ENCODE data around the gene SLC38A10.
A peak's percentile ranks its signal among the peaks of the same experiment; 100 is the strongest.
"Not testable (repeated sequence)": the region's sequence is repeated elsewhere in the genome, so short reads cannot be mapped to it uniquely, and the experiment has no call there.

SLC38A10 gene

GRCh38 chr17:81228834-81229665 is 66.1 kb downstream of the SLC38A10 start:
- no peak for DNase-seq (ENCODE audit: low read depth)

DNA sequence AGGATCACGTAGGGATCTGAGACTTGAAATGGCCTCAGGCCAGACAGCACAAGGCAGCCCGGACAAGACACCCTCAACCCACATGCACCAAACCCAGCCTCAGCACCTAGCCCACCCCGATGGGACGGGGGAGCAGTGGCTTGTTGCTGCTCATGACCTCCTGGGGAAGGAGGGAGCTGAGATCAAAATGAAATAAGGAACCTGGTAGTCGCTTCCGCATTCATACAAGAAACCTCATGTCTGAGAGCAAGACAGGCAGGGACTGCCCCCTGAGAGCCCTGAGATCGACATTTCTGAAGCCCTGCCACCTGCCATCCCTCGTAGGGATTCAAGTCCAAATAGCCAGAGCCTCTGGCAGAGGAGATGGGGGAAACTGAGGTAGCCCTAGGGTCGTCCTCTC is 66.7 kb downstream of the SLC38A10 start:
- DNase-seq (ENCODE audit: low read depth): no peak

DNA sequence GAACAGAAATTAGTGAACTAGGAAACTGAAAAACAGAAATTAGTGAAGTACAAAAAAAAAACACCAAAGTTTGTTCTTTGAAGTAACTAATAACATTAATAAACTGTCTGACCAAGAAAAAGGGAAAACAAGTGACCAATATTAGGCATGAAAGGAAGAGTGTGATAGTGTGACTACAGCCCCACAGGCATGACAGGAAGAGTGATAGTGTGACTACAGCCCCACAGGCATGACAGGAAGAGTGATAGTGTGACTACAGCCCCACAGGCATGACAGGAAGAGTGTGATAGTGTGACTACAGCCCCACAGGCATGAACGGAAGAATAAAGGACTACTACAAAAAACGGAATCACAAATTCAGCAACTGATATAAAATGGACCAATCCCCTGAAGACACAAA is 67.5 kb downstream of the SLC38A10 start:
- not testable (repeated sequence) for DNase-seq (ENCODE audit: low read depth)

DNA sequence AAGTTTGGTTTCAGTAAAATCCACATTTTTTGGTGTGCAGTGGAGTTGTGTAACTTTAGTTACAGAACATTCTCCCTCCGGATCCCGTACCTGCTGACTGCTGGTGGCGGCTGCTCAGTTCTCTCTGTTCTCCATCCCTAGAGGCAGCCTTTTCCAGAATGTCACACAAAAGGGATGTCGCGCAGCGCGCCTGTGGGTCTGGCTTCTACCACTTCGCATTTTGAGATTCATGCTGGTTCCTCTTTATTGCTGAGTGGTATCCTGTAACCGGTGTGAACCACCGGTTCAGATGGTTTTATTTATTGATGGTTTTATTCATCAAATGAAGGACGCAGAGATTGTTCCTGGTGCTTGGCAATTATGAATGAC is 71.4 kb downstream of the SLC38A10 start:
- no peak for DNase-seq (ENCODE audit: low read depth)

DNA sequence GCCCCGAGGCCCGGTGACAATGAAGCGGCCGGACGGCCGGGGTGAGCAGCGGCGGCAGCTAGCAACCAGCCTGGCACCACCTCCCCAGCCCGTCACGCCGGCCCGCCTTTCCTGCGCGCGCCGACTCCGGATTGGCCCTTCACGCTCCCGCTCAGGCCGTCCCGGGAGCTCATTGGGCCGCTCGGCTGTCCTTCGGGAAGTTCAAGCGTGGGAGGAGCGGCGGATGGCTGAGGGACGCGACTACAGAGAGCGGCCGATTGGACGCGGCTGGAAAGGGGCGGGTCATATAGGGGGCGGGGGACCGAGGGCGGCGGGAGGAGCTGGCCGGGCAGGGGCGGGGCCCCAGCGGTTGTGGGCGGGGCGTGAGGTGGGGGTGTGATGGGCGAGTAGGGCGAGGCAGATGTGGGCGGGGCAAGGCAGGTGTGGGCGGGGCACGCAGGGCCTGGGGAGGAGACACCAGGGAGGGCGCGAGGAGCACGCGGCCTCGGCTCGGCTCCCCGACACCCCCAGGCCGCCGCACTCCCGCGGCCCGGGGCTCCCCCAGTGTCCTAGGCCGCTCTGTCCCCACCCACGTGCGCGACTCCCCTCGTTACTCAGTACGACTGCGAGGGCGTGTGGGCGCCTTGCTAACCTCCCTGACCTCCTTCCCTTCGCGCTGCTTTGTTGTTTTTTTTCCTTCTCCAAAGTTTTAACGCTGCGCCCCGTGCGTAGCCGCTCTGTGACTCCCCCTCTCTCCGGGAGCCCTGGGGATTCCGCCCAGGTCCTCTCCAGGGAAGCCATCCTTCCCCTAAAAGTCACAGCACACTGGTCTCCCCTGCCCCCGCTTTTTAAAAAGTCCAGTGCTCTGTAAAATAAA is 72.0 kb downstream of the SLC38A10 start, which contains the start of gene CEP131:
Gene CEP131, minus strand, starts transcription at position 60 of the 856 bp plus-strand sequence. CDS start 2,909 bp downstream, outside the sequence.
- DNase-seq (ENCODE audit: low read depth): peak; percentile 99

GRCh38 chr17:81222620-81222905 is 72.5 kb downstream of the SLC38A10 start:
- no peak for DNase-seq (ENCODE audit: low read depth)

GRCh38 chr17:81221842-81222619 is 73.1 kb downstream of the SLC38A10 start:
- no peak for DNase-seq (ENCODE audit: low read depth)

- DNase-seq (ENCODE audit: low read depth): no peak
Measured at GRCh38 chr17:81221371-81221841, 73.7 kb downstream of the SLC38A10 start.

DNA sequence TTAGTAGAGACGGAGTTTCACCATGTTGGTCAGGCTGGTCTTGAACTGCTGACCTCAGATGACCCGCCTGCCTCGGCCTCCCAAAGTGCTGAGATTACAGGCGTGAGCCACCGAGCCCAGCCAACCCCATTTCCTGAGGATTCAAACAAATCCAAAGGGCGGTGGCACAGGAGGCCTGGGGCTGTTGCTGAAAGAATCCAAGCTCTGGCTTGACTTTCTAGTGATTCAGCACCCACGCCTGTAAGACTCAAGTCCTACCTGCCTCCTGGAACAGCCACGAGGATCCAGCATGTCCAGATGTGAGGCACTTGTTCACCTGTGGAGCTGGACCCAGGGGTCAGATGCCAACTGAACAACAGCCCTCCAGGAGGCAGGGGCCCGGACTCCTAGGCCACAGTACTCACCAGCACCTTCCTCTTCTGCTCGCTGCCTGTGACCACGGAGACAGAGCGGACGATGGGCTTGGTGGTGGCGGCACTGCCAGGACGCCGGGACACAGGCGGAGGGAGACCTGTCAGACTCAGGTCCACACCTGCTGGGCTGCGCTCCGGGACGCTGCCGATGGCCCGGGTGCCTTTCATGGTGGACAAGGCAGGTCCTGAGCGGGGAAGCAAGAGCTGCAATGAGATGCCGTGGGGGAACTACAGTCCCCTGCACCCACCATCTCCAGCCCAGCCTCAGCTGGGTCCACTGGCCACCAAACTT is 75.5 kb downstream of the SLC38A10 start:
- DNase-seq (ENCODE audit: low read depth): no peak

- no peak for DNase-seq (ENCODE audit: low read depth)
Measured at GRCh38 chr17:81218991-81219390, 76.1 kb downstream of the SLC38A10 start.

- no peak for DNase-seq (ENCODE audit: low read depth)
Measured at GRCh38 chr17:81218459-81218858, 76.6 kb downstream of the SLC38A10 start.

- no peak for DNase-seq (ENCODE audit: low read depth)
Measured at GRCh38 chr17:81217491-81217890, 77.6 kb downstream of the SLC38A10 start.

DNA sequence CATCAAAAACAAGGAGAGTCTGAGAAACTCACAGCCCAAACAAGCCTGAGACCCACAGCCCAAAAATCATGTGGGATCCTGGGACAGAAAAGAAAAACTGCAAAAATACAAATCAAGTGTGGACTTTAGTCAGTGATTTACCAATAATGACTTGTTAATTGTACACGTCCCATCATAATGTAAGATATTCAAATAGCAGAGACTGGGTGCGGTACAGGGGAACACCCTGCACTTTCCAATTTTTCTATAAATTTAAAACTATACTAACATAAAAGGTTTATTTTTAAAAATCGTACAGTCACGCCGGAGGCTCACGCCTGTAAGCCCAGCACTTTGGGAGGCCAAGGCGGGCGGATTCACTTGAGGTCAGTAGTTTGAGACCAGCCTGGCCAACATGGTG is 81.1 kb downstream of the SLC38A10 start:
- DNase-seq (ENCODE audit: low read depth): no peak

DNA sequence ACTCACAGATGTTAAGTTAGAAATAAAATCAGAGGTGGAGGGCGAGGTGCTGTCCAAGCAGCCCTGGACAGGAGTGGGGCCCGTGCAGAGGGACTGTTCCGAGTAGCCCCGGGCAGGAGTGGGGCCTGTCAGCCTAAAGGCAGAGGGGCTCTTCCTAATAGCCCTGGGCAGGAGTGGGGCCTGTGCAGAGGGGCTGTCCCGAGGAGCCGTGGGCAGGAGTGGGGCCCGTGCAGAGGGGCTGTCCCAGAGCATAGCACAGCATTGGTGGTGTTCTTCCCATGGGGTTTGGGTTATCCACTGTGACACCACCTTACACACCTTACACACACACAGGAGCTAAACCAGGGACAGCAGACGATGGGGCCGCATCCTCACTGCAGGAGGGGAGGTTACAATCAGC is 82.7 kb downstream of the SLC38A10 start:
- DNase-seq (ENCODE audit: low read depth): no peak

GRCh38 chr17:81210868-81211267 is 84.2 kb downstream of the SLC38A10 start:
- DNase-seq (ENCODE audit: low read depth): no peak

DNA sequence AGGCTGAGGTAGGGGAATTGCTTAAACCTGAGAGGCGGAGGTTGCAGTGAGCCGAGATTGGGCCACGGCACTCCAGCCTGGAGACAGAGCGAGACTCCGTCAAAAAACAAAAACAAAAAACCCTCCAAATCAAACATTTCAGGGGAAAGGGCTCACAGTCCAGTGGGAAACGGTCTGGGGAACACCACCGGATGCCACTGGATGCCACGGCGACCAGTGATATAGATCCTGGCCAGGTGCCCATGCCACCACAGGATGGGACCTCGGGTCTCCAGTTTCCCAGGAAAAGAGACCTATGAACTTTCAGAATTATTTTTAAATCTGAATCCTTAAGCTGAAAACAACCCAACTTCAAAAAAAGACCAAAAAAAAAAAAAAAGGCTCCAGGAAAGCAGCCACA is 84.6 kb downstream of the SLC38A10 start:
- no peak for DNase-seq (ENCODE audit: low read depth)

DNA sequence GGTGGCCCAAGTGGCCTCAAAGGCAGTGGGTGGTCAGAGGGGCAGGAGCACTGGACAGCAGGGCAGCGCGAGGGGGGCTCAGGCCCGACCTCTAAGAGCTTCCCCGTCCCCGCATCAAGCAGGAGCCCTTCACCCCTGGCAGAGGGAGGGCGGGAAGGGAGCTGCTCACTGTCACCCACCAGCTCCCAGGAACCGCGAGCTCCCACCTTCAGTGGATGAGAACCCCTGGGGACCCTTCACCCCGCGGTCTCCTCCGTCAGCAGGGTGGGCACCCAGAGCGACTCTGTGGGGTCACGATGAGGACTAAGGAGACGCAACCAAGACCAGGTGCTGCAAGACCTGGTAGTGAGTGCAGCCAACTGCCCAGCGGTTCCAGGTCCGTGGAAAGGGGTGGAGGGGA is 86.0 kb downstream of the SLC38A10 start:
- DNase-seq (ENCODE audit: low read depth): no peak

GRCh38 chr17:81208651-81209050 is 86.5 kb downstream of the SLC38A10 start:
- DNase-seq (ENCODE audit: low read depth): no peak

DNA sequence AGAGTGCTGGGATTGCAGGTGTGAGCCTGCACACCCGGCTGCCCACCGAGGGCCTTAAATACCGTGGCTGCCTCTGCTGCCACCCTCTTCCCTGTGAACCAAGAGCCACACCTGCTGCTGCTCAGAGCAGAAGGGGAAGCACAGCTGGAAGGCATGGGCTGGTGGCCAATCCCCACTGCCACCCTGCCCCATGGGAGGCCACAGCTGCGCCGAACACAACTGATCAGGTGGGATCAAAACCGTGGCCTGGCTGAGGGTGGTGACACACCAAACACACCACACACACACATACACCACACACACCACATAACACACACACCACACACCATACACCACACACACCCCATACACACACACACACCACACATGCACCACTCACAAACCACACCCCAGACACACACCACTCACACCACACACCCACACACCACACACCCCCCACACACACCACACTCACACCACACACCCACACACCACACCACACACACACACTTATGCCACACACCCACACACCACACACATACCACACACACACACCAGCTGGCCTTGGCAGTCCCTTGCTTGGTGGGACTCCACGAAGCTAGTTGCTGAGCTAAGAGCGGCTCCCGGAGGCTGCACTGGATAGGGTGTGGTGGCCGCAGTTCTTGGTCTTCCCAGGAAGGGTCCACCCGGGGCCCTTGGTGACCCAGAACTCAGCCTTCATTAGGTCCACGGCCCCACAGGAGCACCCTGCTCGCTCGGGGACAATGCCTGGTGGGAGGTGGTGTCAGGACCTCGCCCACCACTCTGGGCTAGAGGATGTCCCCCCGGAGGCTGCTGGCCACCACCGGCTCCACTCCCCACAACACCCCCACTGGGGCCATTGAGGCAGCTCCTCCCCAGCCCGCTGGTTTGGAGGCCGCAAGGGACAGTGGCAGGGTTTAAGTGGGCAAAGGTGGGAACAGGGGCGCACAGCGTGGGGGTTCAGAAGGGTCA is 87.2 kb downstream of the SLC38A10 start:
- DNase-seq (ENCODE audit: low read depth): no peak

GRCh38 chr17:81206657-81207056 is 88.5 kb downstream of the SLC38A10 start:
- no peak for DNase-seq (ENCODE audit: low read depth)

- no peak for DNase-seq (ENCODE audit: low read depth)
Measured at GRCh38 chr17:81206166-81206565, 88.9 kb downstream of the SLC38A10 start.
